SK-N-SH (cell line): ENCODE measurements around the gene PRF1. TPM values are rescaled to one million over a fixed set of nuclear protein-coding genes. Genes with fewer than 3 reads are reported as not detected.
A peak's percentile ranks its signal among the peaks of the same experiment; 100 is the strongest.

Experiments used
- CTCF ChIA-PET: fragments of 300-600, 350-600 bp; formaldehyde crosslinking; extraction: SDS; loops from one replicate; lab custom pipeline; 2021; lab: Yijun Ruan, JAX
- POLR2A ChIA-PET: fragments of 350-600 bp; sonication (Branson Sonifier 250); formaldehyde crosslinking; extraction: SDS; loops from one replicate; lab custom pipeline; 2020; ENCODE audit warnings: antibody characterized with exemption, inconsistent platforms; lab: Yijun Ruan, JAX
- DNase-seq: peaks from one replicate; pipeline ENCODE4 v3.0.0; 2012
- H2AFZ ChIP-seq: fragments of 200-600 bp; sonication (generic); 2 replicates; pipeline ENCODE4 v1.8.1; 2016; ENCODE audit warnings: antibody characterized with exemption, mild to moderate bottlenecking, low read depth
- H3F3A ChIP-seq: fragments of 200-600 bp; sonication (generic); replicated peaks from 2 replicates; pipeline ENCODE3; 2016; ENCODE audit warnings: antibody characterized with exemption, mild to moderate bottlenecking; ENCODE audit not compliant: insufficient read depth
- H3K27ac ChIP-seq, 2 experiments: fragments of 200-500 bp in 1 of 2; fragments of 200-600 bp in 1 of 2; sonication (Bioruptor generic) in 1 of 2; sonication (generic), shearing (Covaris generic) in 1 of 2; 2 replicates each; pipeline versions ENCODE4 v1.5.1 to v1.6.1; 2014 to 2016; ENCODE audit warnings: low read depth in 2 of 2, inconsistent platforms in 1 of 2, low read length in 1 of 2, mild to moderate bottlenecking in 1 of 2, mixed read lengths in 1 of 2
- H3K27me3 ChIP-seq: fragments of 200-600 bp; sonication (generic), shearing (Covaris generic); 2 replicates; pipeline ENCODE4 v1.6.1; 2016; ENCODE audit warnings: mixed run types; ENCODE audit not compliant: insufficient read depth
- H3K36me3 ChIP-seq, 2 experiments: fragments of 200-500 bp in 1 of 2; fragments of 200-600 bp in 1 of 2; sonication (Bioruptor generic) in 1 of 2; sonication (generic) in 1 of 2; replicated peaks in 1 of 2; 2 replicates each; pipeline versions ENCODE3 to v1.5.1; 2014 to 2016; ENCODE audit warnings: low read length in 1 of 2, mild to moderate bottlenecking in 1 of 2; ENCODE audit not compliant: insufficient read depth in 2 of 2, control insufficient read depth in 1 of 2
- H3K4me1 ChIP-seq, 2 experiments: fragments of 200-500 bp in 1 of 2; fragments of 200-600 bp in 1 of 2; sonication (Bioruptor generic) in 1 of 2; sonication (generic), shearing (Covaris generic) in 1 of 2; 2 replicates each; pipeline versions ENCODE4 v1.5.1 to v1.6.1; 2014 to 2016; ENCODE audit warnings: low read depth in 1 of 2, low read length in 1 of 2, mixed run types in 1 of 2; ENCODE audit not compliant: insufficient read depth in 2 of 2, control insufficient read depth in 1 of 2
- H3K4me2 ChIP-seq: fragments of 200-600 bp; sonication (generic), shearing (Covaris generic); 2 replicates; pipeline ENCODE4 v1.6.1; 2017; ENCODE audit warnings: mixed run types
- H3K4me3 ChIP-seq, 2 experiments: fragments of 200-500 bp in 1 of 2; fragments of 200-600 bp in 1 of 2; sonication (Bioruptor generic) in 1 of 2; sonication (generic), shearing (Covaris generic) in 1 of 2; 2 replicates each; pipeline versions ENCODE4 v1.5.1 to v1.8.1; 2014 to 2016; ENCODE audit warnings: low read depth in 2 of 2, inconsistent platforms in 1 of 2, low read length in 1 of 2, mild to moderate bottlenecking in 1 of 2, mixed read lengths in 1 of 2, moderate library complexity in 1 of 2
- H3K79me2 ChIP-seq: fragments of 200-600 bp; sonication (generic); 2 replicates; pipeline ENCODE4 v1.8.1; 2017; ENCODE audit warnings: mild to moderate bottlenecking; ENCODE audit not compliant: insufficient read depth
- H3K9ac ChIP-seq: fragments of 200-600 bp; sonication (generic); 2 replicates; pipeline ENCODE4 v1.6.1; 2017; ENCODE audit warnings: mixed run types
- H3K9me2 ChIP-seq: fragments of 200-600 bp; sonication (generic); 2 replicates; pipeline ENCODE4 v1.6.1; 2017; ENCODE audit warnings: mixed run types
- H3K9me3 ChIP-seq: fragments of 200-600 bp; sonication (generic); 2 replicates; pipeline ENCODE4 v1.6.1; 2017; ENCODE audit warnings: mixed run types, mild to moderate bottlenecking, moderate library complexity
- H4K20me1 ChIP-seq: fragments of 200-600 bp; sonication (generic); 2 replicates; pipeline ENCODE4 v1.6.1; 2017; ENCODE audit warnings: mild to moderate bottlenecking, mixed run types; ENCODE audit not compliant: insufficient read depth
- EP300 ChIP-seq, 2 experiments: IDR thresholded peaks; 2 replicates each; pipeline versions ENCODE4 v1.4.0 to v1.6.1; 2012; ENCODE audit warnings: borderline replicate concordance in 1 of 2, low read depth in 1 of 2, low read length in 1 of 2
- MEF2A ChIP-seq: IDR thresholded peaks from 2 replicates; pipeline ENCODE4 v1.4.0; 2012; ENCODE audit warnings: low read depth, borderline replicate concordance
- NFIC ChIP-seq: IDR thresholded peaks from 2 replicates; pipeline ENCODE4 v1.4.0; 2012; ENCODE audit warnings: borderline replicate concordance
- RAD21 ChIP-seq: IDR thresholded peaks from 2 replicates; pipeline ENCODE4 v1.6.1; 2012; ENCODE audit warnings: mild to moderate bottlenecking, low read length
- RCOR1 ChIP-seq: fragments of 150-350 bp; IDR thresholded peaks from 2 replicates; pipeline ENCODE4 v1.6.1; 2017; ENCODE audit warnings: antibody characterized with exemption, low read length
- RFX5 ChIP-seq: IDR thresholded peaks from 2 replicates; pipeline ENCODE4 v1.6.1; 2012; ENCODE audit warnings: mild to moderate bottlenecking, improper control_type of control experiment, low read length
- RXRA ChIP-seq: IDR thresholded peaks from 2 replicates; pipeline ENCODE4 v1.4.0; 2012; ENCODE audit warnings: low read depth, mild to moderate bottlenecking, borderline replicate concordance
- TEAD4 ChIP-seq: IDR thresholded peaks from 2 replicates; pipeline ENCODE4 v1.4.0; 2012; ENCODE audit warnings: mild to moderate bottlenecking, borderline replicate concordance; ENCODE audit not compliant: insufficient read depth
- WGBS: methylation state at CpG from one replicate; pipeline ENCODE4 v1.1.6; 2017; ENCODE audit warnings: low lambda C conversion rate; 5-methylcytosine and 5-hydroxymethylcytosine counted together
- polyA plus RNA-seq, 3 experiments: library from polyadenylated mRNA; depleted of rRNA; stranded (reverse); fragments of >200 nt; gene quantifications; 2 replicates each; pipeline ENCODE4 v1.2.3, GENCODE V29; 2012
- TF ChIP-seq, protein P1 (sequence below): IDR thresholded peaks from 2 replicates; pipeline ENCODE4; 2012
- TF ChIP-seq, protein P2 (sequence below): IDR thresholded peaks from 2 replicates; pipeline ENCODE4 v1.6.1; 2012; ENCODE audit warnings: mild to moderate bottlenecking, low read depth, low read length, moderate library complexity
- TF ChIP-seq, protein P3 (sequence below): fragments of 150-350 bp; IDR thresholded peaks from 2 replicates; pipeline ENCODE4 v1.6.1; 2017; ENCODE audit warnings: antibody characterized with exemption, low read length, low read depth, borderline replicate concordance

The PRF1 gene
- polyA plus RNA-seq, 1 of the 3 experiments (the other 2 are of a cell fraction) = not detected

DNA sequence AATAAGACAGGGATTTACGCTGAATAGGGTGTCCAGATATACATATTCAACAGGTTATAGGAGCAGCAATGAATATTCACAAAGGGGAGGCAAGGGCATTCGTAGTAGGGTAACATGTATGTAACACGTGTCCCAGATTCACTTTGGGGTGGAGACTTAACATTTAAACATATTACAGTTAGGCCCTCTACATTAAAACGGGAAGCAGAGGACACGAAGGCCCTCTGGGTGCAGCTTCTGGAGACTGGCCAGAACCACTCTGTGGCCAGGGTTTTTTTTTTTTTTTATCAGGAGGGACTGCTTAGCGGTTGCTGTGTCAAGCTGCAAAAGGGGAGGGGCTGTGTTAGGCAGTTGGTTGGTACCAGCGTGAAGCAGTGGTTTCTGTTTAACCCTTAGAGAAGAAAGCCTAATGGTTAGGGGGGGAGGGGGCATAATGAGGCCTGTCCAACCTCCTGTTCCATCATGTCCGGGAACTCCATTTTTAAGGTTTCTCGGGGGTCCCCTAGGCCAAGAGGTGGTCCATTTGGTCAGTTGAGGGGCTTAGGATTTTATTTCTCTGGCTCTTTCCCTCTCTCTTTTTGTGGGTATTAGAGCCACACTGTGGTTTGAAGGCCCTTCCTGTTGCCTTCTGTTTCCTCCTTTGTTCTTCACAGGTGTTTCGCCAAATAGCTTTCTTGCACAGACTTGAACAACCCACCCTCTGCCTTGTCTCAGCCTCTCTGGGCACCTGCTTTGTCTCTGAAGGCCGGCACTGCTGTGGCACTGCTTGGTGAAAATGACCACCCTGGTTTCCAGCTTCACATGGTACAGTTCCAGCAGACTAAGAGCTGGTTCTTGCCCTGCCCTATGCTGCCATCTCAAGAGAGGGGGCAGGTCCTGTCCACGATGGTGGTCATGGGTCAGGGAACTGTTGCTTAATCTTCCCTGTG lies 26.4 kb downstream of the PRF1 start:
- no peak overlapping the region for H3K4me2 ChIP-seq
- no peaks in the 10 kb centered on the region for H3F3A ChIP-seq
- CTCF ChIA-PET = interaction anchor here (0.8 to 1.6 kb wide), 8 partner anchors 11 to 327 kb away, joined by 3 to 7 read pairs (median 4); no protein-coding TSS in a partner anchor
- POLR2A ChIA-PET = interaction anchor here (0.6 to 2.3 kb wide), 3 partner anchors 9 to 239 kb away, joined by 4 to 11 read pairs (median 10); no protein-coding TSS in a partner anchor
- H3K36me3 ChIP-seq = no peaks in the 10 kb centered on the region
- H3K9me2 ChIP-seq = no peaks in the 10 kb centered on the region
- no peak overlapping the region for H3K9ac ChIP-seq
- DNase-seq = peak; percentile 78
- H3K9me3 ChIP-seq = no peaks in the 10 kb centered on the region
- peaks cover 0 to 26% of the 10 kb centered on the region in 2 experiments; a peak in 1 of 4 replicates for H3K4me1 ChIP-seq
- WGBS = 49% methylated on average over 12 of the region's 12 CpGs
- H3K27ac ChIP-seq = peak overlapping the region in 1 of 2 experiments; percentile 84; a peak in 2 of 4 replicates
- H4K20me1 ChIP-seq = no peaks in the 10 kb centered on the region
- TF ChIP-seq RFX5 (0 out of 2 replicates have a peak, but pooled peaks have one; percentile 55), RAD21 (peak; percentile 20; the same call in 1 of the 2 replicates), EP300 (IDR thresholded peaks at IDR 0.05; ENCODE audit: borderline replicate concordance in 1 of 2, low read depth in 1 of 2, low read length in 1 of 2) (peak in 1 of 2 experiments; percentile 43; a peak in 1 of 4 replicates), RCOR1 (0 out of 2 replicates have a peak, but pooled peaks have one; percentile 25), NFIC (0 out of 2 replicates have a peak, but pooled peaks have one; percentile 15)
- TF ChIP-seq, protein P1, sequence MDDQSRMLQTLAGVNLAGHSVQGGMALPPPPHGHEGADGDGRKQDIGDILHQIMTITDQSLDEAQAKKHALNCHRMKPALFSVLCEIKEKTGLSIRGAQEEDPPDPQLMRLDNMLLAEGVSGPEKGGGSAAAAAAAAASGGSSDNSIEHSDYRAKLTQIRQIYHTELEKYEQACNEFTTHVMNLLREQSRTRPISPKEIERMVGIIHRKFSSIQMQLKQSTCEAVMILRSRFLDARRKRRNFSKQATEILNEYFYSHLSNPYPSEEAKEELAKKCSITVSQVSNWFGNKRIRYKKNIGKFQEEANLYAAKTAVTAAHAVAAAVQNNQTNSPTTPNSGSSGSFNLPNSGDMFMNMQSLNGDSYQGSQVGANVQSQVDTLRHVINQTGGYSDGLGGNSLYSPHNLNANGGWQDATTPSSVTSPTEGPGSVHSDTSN = no peak
- no peak overlapping the region for H3K4me3 ChIP-seq
- H3K27me3 ChIP-seq = no peaks in the 10 kb centered on the region
- H3K79me2 ChIP-seq = no peaks in the 10 kb centered on the region
- H2AFZ ChIP-seq = no peak overlapping the region

DNA sequence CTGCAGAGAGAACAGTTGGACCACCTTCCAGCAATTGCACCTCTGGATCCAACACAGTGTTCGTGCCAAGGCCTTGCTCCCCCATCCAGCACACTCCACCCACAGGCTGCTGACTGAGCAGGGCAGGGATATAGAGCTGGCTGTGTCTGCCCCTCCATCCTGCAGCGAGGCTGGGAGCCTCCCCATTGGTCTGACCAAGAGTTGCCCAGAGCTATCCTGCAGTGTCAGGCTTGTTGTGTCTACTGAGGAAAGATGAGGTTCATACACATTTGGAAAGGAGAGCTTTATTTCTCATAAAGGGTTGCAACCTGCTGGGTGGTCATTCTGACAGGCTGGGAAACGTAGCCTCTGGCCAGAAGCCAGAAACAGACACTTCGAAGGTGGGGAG lies 27.1 kb downstream of the PRF1 start:
- DNase-seq = no peak
- no peak overlapping the region for H3K4me2 ChIP-seq
- WGBS = 37% methylated on average over 2 of the region's 4 CpGs

More for the DNA sequence above, 27.1 kb downstream of the PRF1 start:
- no peaks in the 10 kb centered on the region for H3K27me3 ChIP-seq
- TF ChIP-seq RXRA (no peak), MEF2A (no peak), TEAD4 (no peak)
- TF ChIP-seq, protein P2, sequence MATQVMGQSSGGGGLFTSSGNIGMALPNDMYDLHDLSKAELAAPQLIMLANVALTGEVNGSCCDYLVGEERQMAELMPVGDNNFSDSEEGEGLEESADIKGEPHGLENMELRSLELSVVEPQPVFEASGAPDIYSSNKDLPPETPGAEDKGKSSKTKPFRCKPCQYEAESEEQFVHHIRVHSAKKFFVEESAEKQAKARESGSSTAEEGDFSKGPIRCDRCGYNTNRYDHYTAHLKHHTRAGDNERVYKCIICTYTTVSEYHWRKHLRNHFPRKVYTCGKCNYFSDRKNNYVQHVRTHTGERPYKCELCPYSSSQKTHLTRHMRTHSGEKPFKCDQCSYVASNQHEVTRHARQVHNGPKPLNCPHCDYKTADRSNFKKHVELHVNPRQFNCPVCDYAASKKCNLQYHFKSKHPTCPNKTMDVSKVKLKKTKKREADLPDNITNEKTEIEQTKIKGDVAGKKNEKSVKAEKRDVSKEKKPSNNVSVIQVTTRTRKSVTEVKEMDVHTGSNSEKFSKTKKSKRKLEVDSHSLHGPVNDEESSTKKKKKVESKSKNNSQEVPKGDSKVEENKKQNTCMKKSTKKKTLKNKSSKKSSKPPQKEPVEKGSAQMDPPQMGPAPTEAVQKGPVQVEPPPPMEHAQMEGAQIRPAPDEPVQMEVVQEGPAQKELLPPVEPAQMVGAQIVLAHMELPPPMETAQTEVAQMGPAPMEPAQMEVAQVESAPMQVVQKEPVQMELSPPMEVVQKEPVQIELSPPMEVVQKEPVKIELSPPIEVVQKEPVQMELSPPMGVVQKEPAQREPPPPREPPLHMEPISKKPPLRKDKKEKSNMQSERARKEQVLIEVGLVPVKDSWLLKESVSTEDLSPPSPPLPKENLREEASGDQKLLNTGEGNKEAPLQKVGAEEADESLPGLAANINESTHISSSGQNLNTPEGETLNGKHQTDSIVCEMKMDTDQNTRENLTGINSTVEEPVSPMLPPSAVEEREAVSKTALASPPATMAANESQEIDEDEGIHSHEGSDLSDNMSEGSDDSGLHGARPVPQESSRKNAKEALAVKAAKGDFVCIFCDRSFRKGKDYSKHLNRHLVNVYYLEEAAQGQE = no peak
- TF ChIP-seq, protein P3, sequence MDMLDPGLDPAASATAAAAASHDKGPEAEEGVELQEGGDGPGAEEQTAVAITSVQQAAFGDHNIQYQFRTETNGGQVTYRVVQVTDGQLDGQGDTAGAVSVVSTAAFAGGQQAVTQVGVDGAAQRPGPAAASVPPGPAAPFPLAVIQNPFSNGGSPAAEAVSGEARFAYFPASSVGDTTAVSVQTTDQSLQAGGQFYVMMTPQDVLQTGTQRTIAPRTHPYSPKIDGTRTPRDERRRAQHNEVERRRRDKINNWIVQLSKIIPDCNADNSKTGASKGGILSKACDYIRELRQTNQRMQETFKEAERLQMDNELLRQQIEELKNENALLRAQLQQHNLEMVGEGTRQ = no peak
- CTCF ChIA-PET = interaction anchor here (0.9 to 1.6 kb wide), 6 partner anchors 11 to 328 kb away, joined by 3 to 7 read pairs (median 6); no protein-coding TSS in a partner anchor
- H3F3A ChIP-seq = no peaks in the 10 kb centered on the region
- H3K9me2 ChIP-seq = no peaks in the 10 kb centered on the region
- H3K27ac ChIP-seq = peak overlapping the region in 1 of 2 experiments; percentile 84; a peak in 2 of 4 replicates
- no peak overlapping the region for H3K4me3 ChIP-seq
- no peak overlapping the region for H3K9ac ChIP-seq
- no peak overlapping the region for H2AFZ ChIP-seq
- no peaks in the 10 kb centered on the region for H3K36me3 ChIP-seq
- H4K20me1 ChIP-seq = no peaks in the 10 kb centered on the region
- H3K4me1 ChIP-seq = peaks cover 0 to 27% of the 10 kb centered on the region in 2 experiments; a peak in 1 of 4 replicates
- POLR2A ChIA-PET = interaction anchor here (1.8 to 2.3 kb wide), 2 partner anchors 10 to 13 kb away, joined by 10 to 11 read pairs; no protein-coding TSS in a partner anchor
- no peaks in the 10 kb centered on the region for H3K9me3 ChIP-seq
- no peaks in the 10 kb centered on the region for H3K79me2 ChIP-seq
